HG02623 (cell line): ENCODE data around the gene MEF2D.
A peak's percentile ranks its signal among the peaks of the same experiment; 100 is the strongest.

Experiments used
- ATAC-seq: cut with Tn5 transposase; IDR thresholded peaks from one replicate; pipeline ENCODE4 v1.9.1; 2021; ENCODE audit warnings: moderate library complexity; ENCODE audit not compliant: unreplicated experiment

The MEF2D gene

GRCh38 chr1:156489166-156489934 is 11.2 kb downstream of the MEF2D start:
- peak; percentile 8 for ATAC-seq

GRCh38 chr1:156488566-156489165 is 11.9 kb downstream of the MEF2D start:
- peak; percentile 46 for ATAC-seq

GRCh38 chr1:156487862-156488261 is 12.7 kb downstream of the MEF2D start:
- peak; percentile 27 for ATAC-seq

DNA sequence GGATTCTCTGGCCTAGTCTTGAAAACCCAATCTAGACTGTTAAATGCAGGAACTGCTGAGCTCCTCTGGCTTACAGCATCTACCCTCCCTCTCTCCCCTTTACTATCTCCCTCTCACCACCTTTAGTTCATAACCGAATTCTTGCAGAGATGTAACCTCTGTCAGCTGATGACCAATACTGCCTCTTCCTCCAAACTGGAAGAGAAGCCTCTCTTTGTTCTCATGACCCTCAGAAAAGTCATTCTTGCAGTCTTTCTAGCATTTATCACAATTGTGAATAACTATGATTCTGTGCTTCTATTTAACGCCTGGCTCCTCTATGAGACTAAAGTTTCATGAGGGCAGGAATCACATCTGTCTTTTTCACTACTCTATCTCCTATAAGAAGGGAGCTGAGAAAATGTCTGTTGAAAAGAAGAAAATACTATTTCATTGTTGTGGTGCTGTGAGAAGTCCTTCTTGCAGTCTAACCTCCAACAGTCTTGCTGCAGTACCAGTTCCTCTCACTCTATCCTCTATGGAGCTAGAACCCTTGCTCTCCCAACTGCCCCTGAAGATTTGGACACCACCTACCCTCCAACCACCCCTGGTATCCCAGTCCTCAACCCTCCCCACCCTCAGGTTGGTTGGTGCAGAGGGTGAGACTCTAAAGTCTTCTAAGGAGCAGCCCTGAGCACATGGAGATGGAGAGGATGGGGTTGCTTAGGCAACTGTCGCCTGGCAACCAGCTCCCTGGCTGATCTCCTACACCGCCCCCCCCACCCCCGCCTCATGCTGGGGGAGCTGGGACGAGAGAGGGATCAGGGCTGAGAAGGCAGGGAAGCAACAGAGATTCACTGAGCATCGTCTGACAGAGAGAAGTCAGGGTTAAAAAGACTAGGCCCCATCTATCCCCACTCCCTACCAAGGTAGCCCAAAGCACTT is 13.9 kb downstream of the MEF2D start:
- ATAC-seq = no peak

DNA sequence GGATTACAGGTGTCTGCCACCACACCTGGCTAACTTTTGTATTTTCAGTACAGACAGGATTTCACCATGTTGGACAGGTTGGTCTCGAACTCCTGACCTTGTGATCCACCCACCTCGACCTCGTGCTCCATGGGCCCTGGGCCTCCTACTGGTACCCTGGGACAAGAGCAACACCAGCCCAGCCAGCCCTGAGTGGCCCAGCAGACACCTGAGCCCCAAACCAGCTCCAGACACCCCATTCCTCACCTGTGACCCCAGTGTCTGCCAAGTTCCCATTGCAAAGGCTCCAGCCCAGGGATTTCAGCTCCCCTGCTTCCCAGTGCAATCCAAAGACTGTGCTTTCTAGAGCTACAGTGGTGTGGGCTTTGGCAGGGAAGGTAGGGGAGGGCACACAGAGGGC is 14.6 kb downstream of the MEF2D start:
- no peak for ATAC-seq

GRCh38 chr1:156484480-156485058 is 16.0 kb downstream of the MEF2D start:
- no peak for ATAC-seq

DNA sequence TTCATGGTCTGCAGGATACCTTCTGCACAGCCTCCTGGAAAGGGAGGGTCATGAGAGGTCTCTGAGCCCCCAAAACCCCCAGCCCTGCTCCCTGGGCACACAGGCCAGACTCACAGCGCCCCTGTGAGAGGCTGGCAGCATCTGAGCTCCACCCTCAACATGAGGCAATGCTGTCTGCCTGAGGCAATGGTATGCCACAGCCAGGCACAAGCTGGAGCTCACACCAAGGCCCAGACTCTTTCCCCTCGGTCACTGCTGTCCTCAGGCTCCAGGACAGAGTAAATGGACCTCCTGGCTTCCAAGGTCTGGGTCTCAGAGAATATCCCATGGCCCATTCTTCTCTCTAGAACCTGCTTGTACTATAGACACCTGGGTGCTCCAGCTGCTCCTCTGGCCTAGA is 17.2 kb downstream of the MEF2D start:
- no peak for ATAC-seq

DNA sequence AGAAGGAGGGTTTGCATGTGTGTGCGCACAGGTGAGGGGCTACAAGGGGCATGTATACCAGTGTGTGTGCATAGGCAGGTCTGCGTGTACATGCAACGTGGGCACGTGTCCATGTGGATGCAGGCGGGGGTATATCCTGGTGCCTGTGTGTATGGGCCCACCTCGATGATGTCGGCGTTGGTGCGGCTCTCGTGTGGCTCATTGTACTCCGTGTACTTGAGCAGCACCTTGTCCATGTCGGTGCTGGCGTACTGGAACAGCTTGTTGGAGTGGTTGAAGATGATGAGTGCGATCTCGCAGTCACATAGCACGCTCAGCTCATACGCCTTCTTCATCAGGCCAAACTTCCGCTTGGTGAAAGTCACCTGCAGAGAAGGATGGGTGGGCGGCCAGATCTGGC is 18.3 kb downstream of the MEF2D start:
- no peak for ATAC-seq

DNA sequence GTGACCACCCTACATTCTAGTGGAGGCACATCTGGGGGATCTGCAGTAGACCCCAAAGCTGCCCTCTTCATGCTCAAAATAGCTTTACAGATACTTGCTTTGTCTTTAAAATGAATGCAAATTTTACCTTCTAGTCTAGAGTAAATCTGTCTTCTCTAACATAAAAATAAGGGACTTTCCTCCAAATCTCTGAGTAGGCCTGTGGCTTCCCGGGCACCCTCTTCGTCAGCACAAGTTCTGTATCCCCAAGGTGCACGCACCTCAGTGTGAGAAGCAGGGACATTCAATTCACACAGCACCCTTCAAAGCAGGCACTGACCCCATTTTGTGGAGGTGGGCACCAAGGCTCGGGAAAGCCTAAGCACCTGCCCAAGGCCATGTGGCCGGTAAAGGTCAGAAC is 19.0 kb downstream of the MEF2D start:
- ATAC-seq = no peak

- no peak for ATAC-seq
These were observed 20.0 kb downstream of the MEF2D start for GRCh38 chr1:156480411-156481192.

- ATAC-seq = no peak
These were observed 20.6 kb downstream of the MEF2D start for GRCh38 chr1:156480016-156480370.

DNA sequence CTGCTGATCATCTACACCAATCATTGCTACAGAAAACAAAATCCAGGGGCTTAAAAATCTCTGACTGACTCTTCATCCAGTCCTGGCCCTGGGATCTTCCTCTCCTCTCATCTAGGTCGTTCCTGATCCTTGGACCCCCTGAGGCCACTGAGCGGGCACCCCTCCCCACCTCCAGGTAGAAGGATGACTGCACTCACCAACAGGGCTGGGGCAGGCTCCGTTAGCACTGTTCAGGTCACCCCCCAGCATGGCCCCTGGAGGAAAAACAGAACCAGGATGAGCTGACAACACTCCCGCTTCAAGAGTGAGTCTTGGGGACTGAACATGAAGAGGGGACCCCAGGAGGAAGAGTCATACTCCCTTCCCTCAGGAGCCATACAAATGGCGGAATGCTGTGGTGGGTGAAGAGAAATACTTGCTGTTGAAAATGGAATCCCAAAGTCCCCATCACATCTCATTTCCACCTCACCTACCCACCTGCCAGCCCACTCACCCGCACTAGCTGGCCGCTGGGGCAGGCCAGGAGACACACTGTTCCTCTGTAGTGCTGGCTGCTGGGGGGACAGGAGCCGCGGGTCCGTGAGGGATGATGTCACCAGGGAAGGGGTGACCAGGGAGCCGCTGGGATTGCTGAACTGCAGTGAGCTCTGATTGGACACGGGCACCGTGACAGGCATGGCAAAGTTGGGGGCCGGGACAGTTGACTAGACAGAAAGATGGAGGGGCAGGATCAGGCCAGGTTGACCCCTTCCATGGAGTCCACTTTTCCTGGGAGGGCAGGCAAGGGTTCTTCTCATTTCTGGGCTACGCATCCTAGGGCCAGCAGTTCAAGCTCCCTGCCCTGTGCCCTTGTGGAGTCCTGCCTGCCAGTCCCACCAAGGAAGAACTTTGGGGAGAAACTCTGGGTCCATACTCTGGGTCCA is 21.2 kb downstream of the MEF2D start:
- ATAC-seq = no peak

GRCh38 chr1:156478250-156478627 is 22.3 kb downstream of the MEF2D start:
- no peak for ATAC-seq

- no peak for ATAC-seq
These were observed 22.9 kb downstream of the MEF2D start for GRCh38 chr1:156477526-156478249.

GRCh38 chr1:156476501-156477298 is 23.9 kb downstream of the MEF2D start:
- no peak for ATAC-seq

DNA sequence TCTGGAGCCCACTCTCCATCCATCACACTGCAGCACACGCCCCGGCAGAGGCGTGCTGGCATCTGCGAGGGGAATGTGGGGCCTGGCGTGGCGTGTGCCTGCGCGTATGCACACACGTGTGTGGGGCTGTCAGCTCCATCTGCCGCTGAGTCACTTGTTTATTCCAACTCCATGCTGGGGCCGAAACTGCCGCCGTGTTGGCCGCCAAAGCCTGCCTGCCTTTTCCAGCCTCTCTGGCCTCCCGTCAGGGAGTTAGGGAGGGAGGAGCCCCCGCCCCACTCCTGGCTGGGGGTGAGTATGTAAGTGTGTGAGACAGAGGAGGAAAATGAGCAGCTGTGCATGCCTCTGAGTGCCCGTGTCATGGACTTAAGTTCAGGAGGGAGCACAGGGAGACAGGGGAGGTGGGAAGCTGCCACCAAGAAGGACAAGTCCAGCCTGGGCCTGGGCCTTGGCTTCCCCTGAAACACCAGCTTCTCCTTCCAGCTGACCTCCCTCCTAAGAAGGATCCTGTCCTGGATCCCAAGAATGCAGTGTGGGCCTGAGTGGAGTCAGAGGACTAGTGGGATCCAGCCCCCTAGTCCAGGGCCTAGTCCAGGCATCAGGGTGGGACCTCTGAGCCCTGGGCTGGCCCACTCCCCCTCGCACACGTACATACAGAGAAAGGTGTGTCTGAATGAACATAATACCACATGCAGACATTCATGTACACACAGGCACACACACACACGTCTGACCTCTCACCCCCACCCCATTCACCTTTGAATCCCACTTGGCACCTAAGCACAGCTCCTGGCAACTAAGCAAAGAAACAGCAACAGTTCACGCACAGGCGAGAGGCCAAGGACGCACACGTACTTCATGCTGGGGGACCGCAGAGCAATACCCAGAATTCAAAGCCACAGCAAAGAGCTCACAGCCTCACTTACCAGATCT is 24.7 kb downstream of the MEF2D start:
- ATAC-seq = no peak

DNA sequence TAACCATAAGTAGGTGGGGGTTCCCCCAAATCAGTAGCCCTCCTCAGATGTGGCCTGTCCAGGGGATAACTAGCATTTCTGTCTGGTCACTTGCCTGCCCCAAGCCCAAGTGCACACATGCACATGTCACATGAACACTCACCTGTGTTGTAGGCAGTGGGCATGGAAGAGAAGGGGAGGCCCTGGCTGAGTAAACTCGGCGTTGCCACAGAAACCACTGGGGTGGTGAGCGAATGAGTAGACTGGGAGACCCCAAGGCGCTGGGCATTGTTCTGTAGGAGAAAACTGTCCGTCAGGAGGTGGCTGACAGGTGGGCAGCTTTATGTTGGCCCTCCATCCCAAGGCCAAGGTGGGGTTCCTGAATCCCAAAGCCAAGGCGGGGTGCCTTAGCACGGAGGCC is 25.6 kb downstream of the MEF2D start:
- no peak for ATAC-seq
